Suprapubic skin (tissue), 4 donors: ENCODE measurements around the gene CEBPG.

ENCODE experiments used
- CTCF ChIP-seq, 2 donors: fragments of 200-600 bp in 1 of 2; fragments of 450-650 bp in 1 of 2; sonication (generic) in 1 of 2; IDR thresholded peaks; one replicate each; pipeline ENCODE4 v1.5.1; 2016 to 2019; ENCODE audit warnings: antibody characterized with exemption in 2 of 2, mild to moderate bottlenecking in 1 of 2, moderate library complexity in 1 of 2
- EP300 ChIP-seq: sonication (generic); formaldehyde crosslinking; IDR thresholded peaks from one replicate; pipeline ENCODE4 v1.6.1; 2017; ENCODE audit warnings: antibody characterized with exemption
- POLR2A ChIP-seq, 2 donors: fragments of 450-650 bp; IDR thresholded peaks; one replicate each; pipeline ENCODE4 v1.6.1; 2017; ENCODE audit warnings: antibody characterized with exemption in 2 of 2, mild to moderate bottlenecking in 2 of 2, moderate library complexity in 2 of 2
- POLR2AphosphoS5 ChIP-seq, 3 donors: sonication (generic); formaldehyde crosslinking; IDR thresholded peaks; one replicate each; pipeline ENCODE4 v1.6.1; 2017; ENCODE audit warnings: antibody characterized with exemption in 3 of 3

GRCh38 chr19:33400856-33401682 is 27.6 kb downstream of the CEBPG start:
- TF ChIP-seq CTCF (IDR thresholded peaks at IDR 0.05) (no peak), POLR2A (IDR thresholded peaks at IDR 0.05) (no peak), POLR2AphosphoS5 (IDR thresholded peaks at IDR 0.05) (no peak), EP300 (no peak)
